Progenitor cell of endocrine pancreas (in vitro differentiated cells): ENCODE data around the gene CELF4. TPM values are rescaled to one million over a fixed set of nuclear protein-coding genes. Genes with fewer than 3 reads are reported as not detected.

Experiments used
- DNase-seq: peaks from one replicate; pipeline ENCODE4 v3.0.0; 2021; ENCODE audit warnings: low spot score; ENCODE audit not compliant: unreplicated experiment
- H3K27ac Mint-ChIP-seq: 2 replicates; pipeline ENCODE4 v1.8.0; 2021; ENCODE audit warnings: mild to moderate bottlenecking, moderate library complexity, mixed read lengths
- H3K27me3 Mint-ChIP-seq: 2 replicates; pipeline ENCODE4 v1.8.0; 2021; ENCODE audit warnings: mixed read lengths
- H3K36me3 Mint-ChIP-seq: 2 replicates; pipeline ENCODE4 v1.8.0; 2022; ENCODE audit warnings: mixed read lengths; ENCODE audit not compliant: insufficient read depth
- H3K4me1 Mint-ChIP-seq: 2 replicates; pipeline ENCODE4 v1.8.0; 2021; ENCODE audit warnings: low read depth, mixed read lengths
- H3K4me3 Mint-ChIP-seq: 2 replicates; pipeline ENCODE4 v1.8.0; 2021; ENCODE audit warnings: low read depth, mild to moderate bottlenecking, moderate library complexity, mixed read lengths
- H3K9me3 Mint-ChIP-seq: 2 replicates; pipeline ENCODE4 v1.8.0; 2021; ENCODE audit warnings: low read depth, mixed read lengths
- total RNA-seq: library from RNA; stranded (reverse); gene quantifications from 2 replicates; pipeline ENCODE4 v1.2.1, GENCODE V29; 2021
- TF ChIP-seq, protein P1 (sequence below): fragments of 200-600 bp; sonication (generic); IDR thresholded peaks from one replicate; pipeline ENCODE4 v1.5.0; 2021; ENCODE audit warnings: antibody characterized with exemption, mild to moderate bottlenecking; ENCODE audit not compliant: unreplicated experiment

CELF4 gene
- total RNA-seq, 1 donor from 2014 or later, result 4.6 TPM

DNA sequence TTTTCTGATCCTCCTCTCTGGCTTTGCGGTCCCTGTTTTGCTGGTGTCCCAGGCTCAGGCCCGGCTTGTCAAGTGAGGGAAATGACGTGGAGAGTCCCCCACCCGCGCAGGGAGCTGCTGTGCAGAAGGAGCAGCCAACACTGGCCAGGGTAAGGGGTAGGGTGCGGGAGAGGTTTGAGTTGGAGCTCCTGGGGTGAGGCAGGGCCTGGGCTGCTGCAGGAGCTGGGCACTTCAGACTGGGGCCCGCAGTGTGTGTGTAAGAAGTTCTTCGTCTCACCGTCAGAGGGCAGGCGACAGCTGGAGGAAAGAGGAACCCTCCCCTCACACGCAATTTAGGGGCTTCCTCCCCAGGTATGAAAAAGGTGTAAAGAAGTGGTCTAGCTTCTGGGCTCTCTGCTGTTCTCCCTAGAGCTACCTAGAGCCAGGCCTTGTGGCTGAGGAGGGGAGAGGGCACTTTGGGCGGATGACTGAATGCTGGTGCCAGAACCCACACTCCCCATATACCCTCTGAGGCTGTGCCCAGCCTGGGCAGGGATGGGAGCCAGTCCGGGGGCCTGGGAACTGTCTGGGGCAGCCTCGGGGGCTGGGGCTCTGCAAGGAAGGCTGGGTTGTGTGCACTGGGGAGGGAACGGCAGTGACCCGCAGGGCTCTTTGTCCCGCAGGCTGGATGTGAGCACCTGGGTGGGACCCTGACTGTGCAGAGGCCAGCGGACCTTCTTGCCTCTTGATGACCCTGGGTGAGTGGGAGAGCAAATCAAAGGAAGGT lies 11.8 kb downstream of the CELF4 start:
- no peak for DNase-seq
- Mint-ChIP-seq H3K27ac (no peak overlapping the region), H3K4me3 (no peak overlapping the region), H3K27me3 (peaks cover 56% of the 10 kb centered on the region), H3K36me3 (no peaks in the 10 kb centered on the region), H3K4me1 (no peaks in the 10 kb centered on the region), H3K9me3 (no peaks in the 10 kb centered on the region)
- TF ChIP-seq, protein P1, sequence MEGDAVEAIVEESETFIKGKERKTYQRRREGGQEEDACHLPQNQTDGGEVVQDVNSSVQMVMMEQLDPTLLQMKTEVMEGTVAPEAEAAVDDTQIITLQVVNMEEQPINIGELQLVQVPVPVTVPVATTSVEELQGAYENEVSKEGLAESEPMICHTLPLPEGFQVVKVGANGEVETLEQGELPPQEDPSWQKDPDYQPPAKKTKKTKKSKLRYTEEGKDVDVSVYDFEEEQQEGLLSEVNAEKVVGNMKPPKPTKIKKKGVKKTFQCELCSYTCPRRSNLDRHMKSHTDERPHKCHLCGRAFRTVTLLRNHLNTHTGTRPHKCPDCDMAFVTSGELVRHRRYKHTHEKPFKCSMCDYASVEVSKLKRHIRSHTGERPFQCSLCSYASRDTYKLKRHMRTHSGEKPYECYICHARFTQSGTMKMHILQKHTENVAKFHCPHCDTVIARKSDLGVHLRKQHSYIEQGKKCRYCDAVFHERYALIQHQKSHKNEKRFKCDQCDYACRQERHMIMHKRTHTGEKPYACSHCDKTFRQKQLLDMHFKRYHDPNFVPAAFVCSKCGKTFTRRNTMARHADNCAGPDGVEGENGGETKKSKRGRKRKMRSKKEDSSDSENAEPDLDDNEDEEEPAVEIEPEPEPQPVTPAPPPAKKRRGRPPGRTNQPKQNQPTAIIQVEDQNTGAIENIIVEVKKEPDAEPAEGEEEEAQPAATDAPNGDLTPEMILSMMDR, result peak; percentile 59

DNA sequence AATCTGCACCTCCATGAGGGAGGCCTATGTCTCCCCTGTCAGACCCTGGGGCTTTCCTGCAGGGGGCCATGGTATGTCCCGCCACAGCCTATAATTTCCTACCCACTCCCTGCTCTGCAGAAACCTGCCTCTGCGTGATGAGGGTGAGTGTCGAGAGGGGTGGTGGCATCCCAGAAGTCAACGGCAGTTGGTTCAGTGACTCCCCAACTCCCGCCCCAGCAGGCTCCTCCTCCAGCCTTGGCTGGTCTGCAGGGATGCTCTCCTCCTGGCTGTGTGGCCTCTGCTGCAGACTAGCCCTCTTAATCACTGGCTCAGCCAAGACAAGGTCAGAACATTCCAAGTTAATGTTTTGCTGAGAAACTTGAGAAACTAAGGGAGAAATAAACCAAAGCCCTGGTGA lies 13.3 kb downstream of the CELF4 start:
- DNase-seq, result no peak
- Mint-ChIP-seq H3K27me3 (peaks cover 51% of the 10 kb centered on the region), H3K4me1 (no peaks in the 10 kb centered on the region), H3K36me3 (no peaks in the 10 kb centered on the region), H3K9me3 (no peaks in the 10 kb centered on the region), H3K4me3 (no peak overlapping the region), H3K27ac (no peak overlapping the region)
- TF ChIP-seq, protein P1, result no peak

DNA sequence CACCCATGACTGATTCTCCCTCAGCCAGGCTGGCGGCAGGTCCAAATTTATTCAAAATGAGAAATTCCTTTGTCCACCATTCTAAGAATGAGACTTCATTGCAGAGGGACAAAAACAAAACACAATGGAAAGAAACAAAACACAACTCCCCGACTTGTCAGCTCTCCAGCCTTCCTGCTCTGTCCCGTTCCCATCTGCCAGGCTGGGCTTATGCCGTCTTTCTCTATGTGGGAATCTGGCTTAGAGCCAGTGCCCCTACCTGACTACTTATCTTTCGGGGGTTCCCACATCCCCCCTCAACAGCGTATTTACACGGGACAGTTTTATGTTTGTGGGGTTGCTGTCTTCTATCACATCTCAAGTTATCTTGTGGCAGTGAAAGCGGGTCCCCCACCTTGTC lies 13.8 kb downstream of the CELF4 start:
- H3K27ac Mint-ChIP-seq, result no peak overlapping the region
- DNase-seq, result no peak
- no peaks in the 10 kb centered on the region for H3K36me3 Mint-ChIP-seq
- H3K4me3 Mint-ChIP-seq, result no peak overlapping the region
- H3K4me1 Mint-ChIP-seq, result no peaks in the 10 kb centered on the region
- H3K9me3 Mint-ChIP-seq, result no peaks in the 10 kb centered on the region
- TF ChIP-seq, protein P1, result no peak
- H3K27me3 Mint-ChIP-seq, result peaks cover 48% of the 10 kb centered on the region

- Mint-ChIP-seq H3K9me3 (no peaks in the 10 kb centered on the region), H3K27ac (no peak overlapping the region)
- TF ChIP-seq, protein P1, result no peak
Measured at GRCh38 chr18:37551249-37551648, 14.3 kb downstream of the CELF4 start.

GRCh38 chr18:37550118-37550875 lies 15.3 kb downstream of the CELF4 start:
- H3K36me3 Mint-ChIP-seq, result no peaks in the 10 kb centered on the region
- H3K27ac Mint-ChIP-seq, result no peak overlapping the region
- H3K9me3 Mint-ChIP-seq, result no peaks in the 10 kb centered on the region

More at GRCh38 chr18:37551249-37551648, 14.3 kb downstream of the CELF4 start:
- Mint-ChIP-seq H3K4me1 (no peaks in the 10 kb centered on the region), H3K36me3 (no peaks in the 10 kb centered on the region), H3K27me3 (peaks cover 48% of the 10 kb centered on the region), H3K4me3 (no peak overlapping the region)
- no peak for DNase-seq

More at GRCh38 chr18:37550118-37550875, 15.3 kb downstream of the CELF4 start:
- TF ChIP-seq, protein P1, result no peak
- Mint-ChIP-seq H3K4me1 (no peaks in the 10 kb centered on the region), H3K4me3 (no peak overlapping the region), H3K27me3 (peaks cover 45% of the 10 kb centered on the region)
- DNase-seq, result no peak
